Activated gamma-delta T cell treated with Interleukin-2 at 50 U/mL for 16 hours (primary cell): Measurements from ENCODE around the gene C4orf51.

Source experiments
- DNase-seq: peaks from one replicate; pipeline ENCODE4 v3.0.0-alpha.2; 2020

C4orf51 gene

GRCh38 chr4:145760176-145760575 is 80.2 kb downstream of the C4orf51 start:
- DNase-seq: no peak

- DNase-seq: no peak
Measured at GRCh38 chr4:145760961-145761929, 81.3 kb downstream of the C4orf51 start.

GRCh38 chr4:145762719-145763118 is 82.8 kb downstream of the C4orf51 start:
- no peak for DNase-seq

- no peak for DNase-seq
Measured at GRCh38 chr4:145763399-145763798, 83.5 kb downstream of the C4orf51 start.

GRCh38 chr4:145766273-145766672 is 86.3 kb downstream of the C4orf51 start:
- no peak for DNase-seq

GRCh38 chr4:145769450-145770037 is 89.6 kb downstream of the C4orf51 start:
- no peak for DNase-seq

GRCh38 chr4:145770124-145770523 is 90.2 kb downstream of the C4orf51 start:
- no peak for DNase-seq

- no peak for DNase-seq
Measured at GRCh38 chr4:145772347-145772746, 92.4 kb downstream of the C4orf51 start.

GRCh38 chr4:145773581-145774234 is 93.8 kb downstream of the C4orf51 start:
- no peak for DNase-seq

GRCh38 chr4:145774473-145774872 is 94.5 kb downstream of the C4orf51 start:
- DNase-seq: no peak

GRCh38 chr4:145775406-145775805 is 95.5 kb downstream of the C4orf51 start:
- no peak for DNase-seq

GRCh38 chr4:145776208-145776607 is 96.3 kb downstream of the C4orf51 start:
- no peak for DNase-seq

GRCh38 chr4:145779319-145779801 is 99.4 kb downstream of the C4orf51 start:
- DNase-seq: no peak

- DNase-seq: no peak
Measured at GRCh38 chr4:145781351-145781750, 101.4 kb downstream of the C4orf51 start.
